HL-60 (cell line): ENCODE results near the gene SCYL3.
"Not testable (repeated sequence)": the region's sequence is repeated elsewhere in the genome, so short reads cannot be mapped to it uniquely, and the experiment has no call there.

Source experiments
- DNase-seq, 2 experiments: peaks; one replicate each; pipeline ENCODE4 v3.0.0-alpha.2; 2010 to 2020; ENCODE audit warnings: low read depth in 1 of 2, low spot score in 1 of 2
- H3K27ac ChIP-seq: fragments of 250-450 bp; sonication (Bioruptor Pico); replicated peaks from 2 replicates; pipeline ENCODE4 v1.5.1; 2020; ENCODE audit warnings: mild to moderate bottlenecking, moderate library complexity
- H3K27me3 ChIP-seq: fragments of 250-450 bp; sonication (Bioruptor Pico); 2 replicates; pipeline ENCODE4 v1.5.1; 2021; ENCODE audit warnings: mild to moderate bottlenecking, moderate library complexity; ENCODE audit not compliant: insufficient read depth, poor library complexity, severe bottlenecking
- H3K4me3 ChIP-seq: replicated peaks from 2 replicates; pipeline ENCODE4 v1.5.1; 2011; ENCODE audit warnings: mild to moderate bottlenecking, control low read depth, low read length; ENCODE audit not compliant: insufficient read depth
- GABPA ChIP-seq: IDR thresholded peaks from 2 replicates; pipeline ENCODE4 v1.6.1; 2012; ENCODE audit warnings: low read depth
- POLR2AphosphoS5 ChIP-seq: IDR thresholded peaks from 2 replicates; pipeline ENCODE4 v1.6.1; 2012; ENCODE audit warnings: low read depth
- REST ChIP-seq: IDR thresholded peaks from 2 replicates; pipeline ENCODE4 v1.6.1; 2012; ENCODE audit warnings: low read depth; ENCODE audit not compliant: insufficient replicate concordance
- SPI1 ChIP-seq: IDR thresholded peaks from 2 replicates; pipeline ENCODE4 v1.6.1; 2012; ENCODE audit warnings: low read depth, mild to moderate bottlenecking, borderline replicate concordance
- TF ChIP-seq, protein P1 (sequence below): IDR thresholded peaks from one replicate; pipeline ENCODE4 v1.5.1; 2011; ENCODE audit warnings: low read length, control low read depth, inconsistent platforms; ENCODE audit not compliant: insufficient read depth

The SCYL3 gene

DNA sequence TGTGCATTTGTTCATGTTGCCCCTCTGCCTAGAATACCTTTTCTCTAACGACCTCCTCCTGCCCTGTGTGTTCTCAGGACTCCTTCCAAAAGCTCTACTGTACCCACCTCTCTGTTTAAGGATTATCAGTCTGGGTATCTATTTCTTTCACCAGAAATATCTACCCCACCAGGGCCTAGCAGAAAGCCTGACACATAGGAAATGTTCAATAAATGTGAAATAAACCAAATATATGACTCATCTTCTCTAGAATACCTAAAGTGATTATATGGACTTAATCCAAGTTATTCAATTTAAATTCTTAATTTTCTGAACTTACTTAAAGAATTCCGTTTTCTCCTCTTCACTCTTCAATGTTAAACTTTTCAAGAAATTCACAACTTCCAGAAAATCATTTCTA is 27.1 kb downstream of the SCYL3 start:
- Histone ChIP-seq H3K27me3 (no peaks in the 10 kb centered on the region), H3K4me3 (no peak overlapping the region), H3K27ac (no peak overlapping the region)
- no peak for DNase-seq
- TF ChIP-seq, protein P1, sequence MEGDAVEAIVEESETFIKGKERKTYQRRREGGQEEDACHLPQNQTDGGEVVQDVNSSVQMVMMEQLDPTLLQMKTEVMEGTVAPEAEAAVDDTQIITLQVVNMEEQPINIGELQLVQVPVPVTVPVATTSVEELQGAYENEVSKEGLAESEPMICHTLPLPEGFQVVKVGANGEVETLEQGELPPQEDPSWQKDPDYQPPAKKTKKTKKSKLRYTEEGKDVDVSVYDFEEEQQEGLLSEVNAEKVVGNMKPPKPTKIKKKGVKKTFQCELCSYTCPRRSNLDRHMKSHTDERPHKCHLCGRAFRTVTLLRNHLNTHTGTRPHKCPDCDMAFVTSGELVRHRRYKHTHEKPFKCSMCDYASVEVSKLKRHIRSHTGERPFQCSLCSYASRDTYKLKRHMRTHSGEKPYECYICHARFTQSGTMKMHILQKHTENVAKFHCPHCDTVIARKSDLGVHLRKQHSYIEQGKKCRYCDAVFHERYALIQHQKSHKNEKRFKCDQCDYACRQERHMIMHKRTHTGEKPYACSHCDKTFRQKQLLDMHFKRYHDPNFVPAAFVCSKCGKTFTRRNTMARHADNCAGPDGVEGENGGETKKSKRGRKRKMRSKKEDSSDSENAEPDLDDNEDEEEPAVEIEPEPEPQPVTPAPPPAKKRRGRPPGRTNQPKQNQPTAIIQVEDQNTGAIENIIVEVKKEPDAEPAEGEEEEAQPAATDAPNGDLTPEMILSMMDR: no peak
- no peak for TF ChIP-seq REST
- TF ChIP-seq SPI1: no peak
- TF ChIP-seq POLR2AphosphoS5: no peak
- TF ChIP-seq GABPA: no peak

DNA sequence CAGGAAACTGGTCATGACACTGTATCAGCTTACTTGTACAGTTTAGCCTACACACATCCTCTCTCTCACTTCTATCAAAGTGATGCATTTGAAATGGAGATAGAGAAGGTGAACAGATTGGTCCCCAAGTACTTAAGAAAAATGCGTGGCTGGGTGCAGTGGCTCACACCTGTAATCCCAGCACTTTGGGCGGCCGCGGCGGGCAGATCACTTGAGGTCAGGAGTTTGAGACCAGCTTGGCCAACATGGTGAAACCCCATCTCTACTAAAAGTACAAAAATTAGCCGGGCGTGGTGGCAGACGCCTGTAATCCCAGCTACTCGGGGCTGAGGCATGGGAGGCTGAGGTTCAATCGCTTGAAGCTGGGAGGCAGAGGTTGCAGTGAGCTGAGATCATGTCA is 29.2 kb downstream of the SCYL3 start:
- H3K27me3 ChIP-seq, DNase-seq, H3K27ac ChIP-seq, H3K4me3 ChIP-seq: not testable (repeated sequence)

DNA sequence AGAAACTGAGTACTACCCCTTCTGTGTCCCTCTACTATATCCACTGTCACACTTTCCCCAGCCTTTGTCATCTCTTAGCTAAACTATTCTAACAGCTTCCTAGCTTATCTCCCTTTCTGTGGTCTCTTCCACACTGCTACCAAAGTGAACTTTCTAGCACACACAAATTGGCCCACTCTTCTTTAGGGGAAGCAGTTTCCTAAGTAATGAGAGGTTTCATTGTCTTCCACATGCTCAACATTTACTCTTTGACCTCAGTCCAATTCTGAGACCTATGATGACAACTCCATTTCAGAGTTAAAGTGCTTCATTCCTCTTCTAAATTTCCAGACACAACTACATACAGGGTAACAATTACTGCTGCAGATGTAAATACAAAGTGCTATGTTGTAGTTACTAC is 32.9 kb downstream of the SCYL3 start:
- Histone ChIP-seq H3K4me3 (no peak overlapping the region), H3K27me3 (no peaks in the 10 kb centered on the region), H3K27ac (no peak overlapping the region)
- no peak for DNase-seq
- TF ChIP-seq, protein P1: no peak
- TF ChIP-seq REST: no peak
- TF ChIP-seq GABPA: no peak
- no peak for TF ChIP-seq POLR2AphosphoS5
- TF ChIP-seq SPI1: no peak

GRCh38 chr1:169860187-169860586 is 33.5 kb downstream of the SCYL3 start:
- no peak overlapping the region for H3K4me3 ChIP-seq

More at GRCh38 chr1:169860187-169860586, 33.5 kb downstream of the SCYL3 start:
- Histone ChIP-seq H3K27me3 (no peaks in the 10 kb centered on the region), H3K27ac (no peak overlapping the region)
- no peak for TF ChIP-seq GABPA
- TF ChIP-seq, protein P1: no peak
- no peak for DNase-seq
